PC-3 (cell line): Measurements from ENCODE around the gene TRUB1. TPM values are rescaled to one million over a fixed set of nuclear protein-coding genes. Genes with fewer than 3 reads are reported as not detected.

Source experiments
- ATAC-seq: fragments of 200-7000 bp; cut with Tn5 transposase; 2 replicates; pipeline ENCODE4 v1.9.1; 2020; ENCODE audit warnings: mild to moderate bottlenecking, moderate library complexity
- BruUV-seq: library from RNA; stranded (reverse); fragments of 400-500 nt; replicated peaks from 2 replicates; lab custom pipeline; 2021; lab: Mats Ljungman, UMichigan
- CTCF ChIA-PET: fragments of 300-600 bp; sonication (Branson Sonifier 250); formaldehyde crosslinking; loops from one replicate; lab custom pipeline; 2022; ENCODE audit warnings: antibody characterized with exemption; lab: Charles Lee
- POLR2A ChIA-PET: fragments of 300-600 bp; sonication (Branson Sonifier 250); formaldehyde crosslinking; loops from one replicate; lab custom pipeline; 2022; ENCODE audit warnings: antibody characterized with exemption; ENCODE audit not compliant: unreplicated experiment; lab: Charles Lee
- DNase-seq: peaks from one replicate; pipeline ENCODE4 v3.0.0-alpha.2; 2015
- H2AFZ ChIP-seq: fragments of 300-600 bp; sonication (generic); 2 replicates; pipeline ENCODE4 v1.6.0; 2016; ENCODE audit warnings: antibody characterized with exemption, low read length
- H3F3A ChIP-seq: fragments of 300-600 bp; sonication (generic); one replicate; pipeline ENCODE4 v1.6.0; 2017; ENCODE audit warnings: antibody characterized with exemption, low read length, control low read depth, mild to moderate bottlenecking; ENCODE audit not compliant: unreplicated experiment
- H3K27ac ChIP-seq: fragments of 300-600 bp; sonication (generic); 2 replicates; pipeline ENCODE4 v1.5.1; 2016; ENCODE audit warnings: mild to moderate bottlenecking, low read length
- H3K27me3 ChIP-seq: fragments of 300-600 bp; sonication (generic); 2 replicates; pipeline ENCODE4 v1.6.1; 2016; ENCODE audit warnings: low read length, mixed read lengths
- H3K36me3 ChIP-seq: fragments of 300-600 bp; sonication (generic); 2 replicates; pipeline ENCODE4 v1.6.1; 2016; ENCODE audit warnings: low read depth, mixed run types, low read length, mixed read lengths
- H3K4me1 ChIP-seq: fragments of 300-600 bp; sonication (generic); 2 replicates; pipeline ENCODE4 v1.5.1; 2016; ENCODE audit warnings: low read length; ENCODE audit not compliant: insufficient read depth
- H3K4me2 ChIP-seq: fragments of 300-600 bp; sonication (generic); 2 replicates; pipeline ENCODE4 v1.6.0; 2016; ENCODE audit warnings: low read length
- H3K4me3 ChIP-seq: fragments of 300-600 bp; sonication (generic); 2 replicates; pipeline ENCODE4 v1.5.1; 2016; ENCODE audit warnings: mild to moderate bottlenecking, low read length, mixed read lengths
- H3K79me2 ChIP-seq: fragments of 300-600 bp; sonication (generic); 2 replicates; pipeline ENCODE4 v1.6.1; 2017; ENCODE audit warnings: low read length, mixed read lengths
- H3K9ac ChIP-seq: fragments of 300-600 bp; sonication (generic); 2 replicates; pipeline ENCODE4 v1.6.0; 2016; ENCODE audit warnings: mild to moderate bottlenecking, low read length
- H3K9me2 ChIP-seq: fragments of 300-600 bp; sonication (generic); replicated peaks from 2 replicates; pipeline ENCODE4 v1.6.1; 2016; ENCODE audit warnings: mixed run types, low read length, mixed read lengths
- H3K9me3 ChIP-seq: fragments of 300-600 bp; sonication (generic); 2 replicates; pipeline ENCODE4 v1.6.1; 2016; ENCODE audit warnings: low read length, mixed read lengths
- H4K20me1 ChIP-seq: fragments of 300-600 bp; sonication (generic); 2 replicates; pipeline ENCODE4 v1.6.1; 2016; ENCODE audit warnings: low read length, mixed read lengths
- CTCF ChIP-seq: fragments of 300-600 bp; sonication (generic); conservative IDR thresholded peaks from 2 replicates; pipeline ENCODE4 v1.5.1; 2017; ENCODE audit warnings: antibody characterized with exemption, low read depth, mild to moderate bottlenecking, low read length
- EZH2 ChIP-seq: fragments of 300-600 bp; sonication (generic); IDR thresholded peaks from one replicate; pipeline ENCODE4 v1.6.1; 2017; ENCODE audit warnings: antibody characterized with exemption, mild to moderate bottlenecking, low read length; ENCODE audit not compliant: unreplicated experiment
- EZH2phosphoT487 ChIP-seq: fragments of 300-600 bp; sonication (generic); IDR thresholded peaks from 2 replicates; pipeline ENCODE4 v1.6.1; 2018; ENCODE audit warnings: mild to moderate bottlenecking, antibody characterized with exemption, low read length, borderline replicate concordance
- intact Hi-C: fragments of 100-400 bp; cut with micrococcal nuclease; formaldehyde crosslinking; loops from 2 replicates; pipeline ENCODE4 v1.9.0; 2023
- total RNA-seq: library from RNA; depleted of rRNA; stranded (reverse); fragments of >200 nt; gene quantifications from 2 replicates; pipeline ENCODE4 v1.2.3, GENCODE V29; 2014

TRUB1 gene
- total RNA-seq, 1 experiment from 2014 or later: 28.0 TPM

DNA sequence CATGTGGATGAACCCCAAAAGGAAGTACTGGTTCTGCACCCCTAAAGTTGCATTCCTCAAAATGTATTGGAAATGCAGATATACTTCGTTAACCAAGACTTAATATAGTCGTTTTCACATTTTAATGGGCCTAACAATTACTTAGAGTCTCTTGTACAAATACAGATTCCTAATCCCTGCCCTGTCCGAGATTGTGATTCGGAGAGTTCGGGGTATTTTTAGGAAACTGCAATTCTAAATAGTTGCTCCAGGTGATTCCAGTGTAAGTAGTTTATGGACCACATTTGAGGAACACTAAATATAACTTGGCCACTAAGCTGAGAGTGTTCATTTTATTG lies 830 bp downstream of the TRUB1 start:
- peak overlapping the region; percentile 95 for H3K9ac ChIP-seq

DNA sequence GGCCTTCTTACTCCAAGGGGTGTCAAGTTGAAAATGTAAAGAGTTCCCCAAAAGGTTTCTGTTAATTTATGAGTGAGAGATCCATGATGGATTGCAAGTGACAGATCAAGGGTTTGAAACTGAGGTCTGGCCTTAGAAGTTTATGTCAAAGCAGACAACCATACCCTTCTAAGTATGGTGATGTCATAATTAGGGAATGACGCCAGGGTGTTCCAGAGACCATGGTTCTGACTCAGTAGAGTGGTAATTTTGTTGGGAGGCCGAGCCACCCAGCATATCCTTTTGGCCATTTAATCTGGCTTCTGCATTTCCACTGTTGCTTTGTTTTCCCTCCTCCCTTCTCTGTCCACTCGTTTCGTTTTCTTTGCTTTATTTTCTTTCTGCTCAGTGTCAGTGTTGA lies 2.7 kb downstream of the TRUB1 start:
- Histone ChIP-seq H3K9me2 (no peaks in the 10 kb centered on the region), H3K27ac (no peak overlapping the region), H4K20me1 (no peaks in the 10 kb centered on the region), H3K79me2 (peaks cover 35% of the 10 kb centered on the region), H3K4me1 (peaks cover 12% of the 10 kb centered on the region), H3F3A (no peaks in the 10 kb centered on the region), H3K4me3 (no peak overlapping the region), H3K4me2 (peak overlapping the region; percentile 19), H3K27me3 (no peaks in the 10 kb centered on the region), H2AFZ (no peak overlapping the region), H3K9me3 (no peaks in the 10 kb centered on the region), H3K36me3 (peaks cover 8% of the 10 kb centered on the region), H3K9ac (no peak overlapping the region)
- intact Hi-C loops: no loop called here
- DNase-seq (no peak), ATAC-seq (no peak)
- BruUV-seq: no TSS peak
- CTCF ChIA-PET: no interaction called here
- TF ChIP-seq EZH2 (no peak), EZH2phosphoT487 (no peak), CTCF (no peak)
- POLR2A ChIA-PET: no interaction called here

More for the DNA sequence above, 830 bp downstream of the TRUB1 start:
- Histone ChIP-seq H3K36me3 (peaks cover 8% of the 10 kb centered on the region), H4K20me1 (no peaks in the 10 kb centered on the region), H3K9me2 (no peaks in the 10 kb centered on the region), H3K27ac (no peak overlapping the region), H3F3A (no peaks in the 10 kb centered on the region), H3K9me3 (no peaks in the 10 kb centered on the region), H3K4me1 (peaks cover 12% of the 10 kb centered on the region), H3K4me2 (peak overlapping the region; percentile 91), H2AFZ (peak overlapping the region; percentile 77; the same call in 1 of the 2 replicates), H3K27me3 (no peaks in the 10 kb centered on the region), H3K4me3 (peak overlapping the region; percentile 92), H3K79me2 (peaks cover 35% of the 10 kb centered on the region)
- TF ChIP-seq EZH2phosphoT487 (no peak), EZH2 (no peak), CTCF (no peak)
- intact Hi-C loops: loop anchor here (2.0 to 5.0 kb wide), 2 partner anchors 34 to 62 kb away; no protein-coding TSS in a partner anchor
- no TSS peak for BruUV-seq
- CTCF ChIA-PET: no interaction called here
- DNase-seq (no peak), ATAC-seq (peak; percentile 9; the same call in 1 of the 2 replicates)
- POLR2A ChIA-PET: no interaction called here

DNA sequence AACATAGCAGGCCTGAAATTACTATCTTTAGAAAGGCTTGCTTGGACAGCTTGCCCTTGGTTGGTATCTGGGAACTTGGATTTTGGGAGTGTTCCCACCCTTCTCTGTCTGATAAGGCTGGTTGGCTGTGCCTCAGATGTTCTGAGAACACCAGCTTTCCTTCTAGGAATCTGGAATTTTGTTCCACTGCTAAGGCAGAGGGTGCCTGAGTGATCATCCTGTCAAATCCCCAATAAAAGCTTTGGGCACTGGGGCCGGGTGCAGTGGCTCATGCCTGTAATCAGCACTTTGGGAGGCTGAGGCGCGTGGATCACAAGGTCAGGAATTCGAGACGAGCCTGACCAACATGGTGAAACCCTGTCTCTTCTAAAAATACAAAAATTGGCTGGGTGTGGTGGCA lies 5.0 kb downstream of the TRUB1 start:
- H3K9ac ChIP-seq: no peak overlapping the region
- peaks cover 12% of the 10 kb centered on the region for H3K4me1 ChIP-seq
- no peak overlapping the region for H3K27ac ChIP-seq
- no peak overlapping the region for H3K4me2 ChIP-seq
- DNase-seq: no peak
- TF ChIP-seq EZH2phosphoT487 (no peak), CTCF (no peak), EZH2 (no peak)
- H3K36me3 ChIP-seq: peaks cover 8% of the 10 kb centered on the region
- ChIA-PET CTCF (no interaction called here), POLR2A (no interaction called here)
- H3K79me2 ChIP-seq: peaks cover 50% of the 10 kb centered on the region
- H3F3A ChIP-seq: no peaks in the 10 kb centered on the region
- H3K9me2 ChIP-seq: no peaks in the 10 kb centered on the region
- ATAC-seq: no peak
- H2AFZ ChIP-seq: no peak overlapping the region
- peaks cover 3% of the 10 kb centered on the region; the same call in 1 of the 2 replicates for H4K20me1 ChIP-seq
- no TSS peak for BruUV-seq
- no peaks in the 10 kb centered on the region for H3K27me3 ChIP-seq
- no peak overlapping the region for H3K4me3 ChIP-seq
- no peaks in the 10 kb centered on the region for H3K9me3 ChIP-seq
- intact Hi-C loops: no loop called here
